A673 (cell line): ENCODE measurements around the gene METTL22. TPM values are rescaled to one million over a fixed set of nuclear protein-coding genes. Genes with fewer than 3 reads are reported as not detected.

Experiments
- BruUV-seq: library from RNA; stranded (reverse); fragments of 400-500 nt; replicated peaks from 2 replicates; lab custom pipeline; 2021; lab: Mats Ljungman, UMichigan
- CTCF ChIA-PET: fragments of 300-600 bp; sonication (Branson Sonifier 250); formaldehyde crosslinking; loops from one replicate; lab custom pipeline; 2022; ENCODE audit warnings: antibody characterized with exemption; lab: Charles Lee
- POLR2A ChIA-PET: fragments of 300-600 bp; sonication (Branson Sonifier 250); formaldehyde crosslinking; loops from one replicate; lab custom pipeline; 2022; ENCODE audit warnings: antibody characterized with exemption; ENCODE audit not compliant: low non-redundant PET; lab: Charles Lee
- DNase-seq: peaks from one replicate; pipeline ENCODE4 v3.0.0-alpha.2; 2015; ENCODE audit warnings: low spot score
- H3K27ac ChIP-seq: fragments of 200-600 bp; sonication (generic); 2 replicates; pipeline ENCODE4 v1.5.1; 2016; ENCODE audit warnings: mixed run types, low read depth, mild to moderate bottlenecking, mixed read lengths, antibody characterized with exemption, low read length; ENCODE audit not compliant: poor library complexity, severe bottlenecking
- H3K27me3 ChIP-seq: fragments of 200-600 bp; sonication (generic); replicated peaks from 2 replicates; pipeline ENCODE4 v1.6.1; 2017; ENCODE audit warnings: mixed run types, low read depth, mild to moderate bottlenecking, mixed read lengths, antibody characterized with exemption, low read length; ENCODE audit not compliant: insufficient read depth, poor library complexity
- H3K36me3 ChIP-seq: fragments of 200-600 bp; sonication (generic); 2 replicates; pipeline ENCODE4 v1.6.1; 2016; ENCODE audit warnings: mixed run types, mild to moderate bottlenecking, mixed read lengths, antibody characterized with exemption, low read length; ENCODE audit not compliant: insufficient read depth, poor library complexity, severe bottlenecking
- H3K4me1 ChIP-seq: fragments of 200-600 bp; sonication (generic); 2 replicates; pipeline ENCODE4 v1.6.1; 2017; ENCODE audit warnings: mixed run types, mild to moderate bottlenecking, mixed read lengths, antibody characterized with exemption, low read length; ENCODE audit not compliant: insufficient read depth, poor library complexity, severe bottlenecking
- H3K4me3 ChIP-seq: fragments of 200-600 bp; sonication (generic); 2 replicates; pipeline ENCODE4 v1.5.1; 2016; ENCODE audit warnings: low read depth, mixed run types, mild to moderate bottlenecking, mixed read lengths, low read length; ENCODE audit not compliant: poor library complexity, severe bottlenecking
- H3K9me3 ChIP-seq: fragments of 200-600 bp; sonication (generic); 2 replicates; pipeline ENCODE4 v1.6.1; 2016; ENCODE audit warnings: mixed run types, low read depth, mild to moderate bottlenecking, mixed read lengths, antibody characterized with exemption, low read length; ENCODE audit not compliant: poor library complexity, severe bottlenecking
- CTCF ChIP-seq: fragments of 300-800, 200-600 bp; sonication (generic); conservative IDR thresholded peaks from 2 replicates; pipeline ENCODE4 v1.5.1; 2017; ENCODE audit warnings: low read depth, mild to moderate bottlenecking, antibody characterized with exemption, low read length, moderate library complexity, mixed read lengths
- EZH2 ChIP-seq: fragments of 200-600 bp; sonication (generic); IDR thresholded peaks from 2 replicates; pipeline ENCODE4 v1.6.1; 2017; ENCODE audit warnings: borderline replicate concordance, low read depth, mild to moderate bottlenecking, mixed read lengths, antibody characterized with exemption, low read length; ENCODE audit not compliant: poor library complexity, severe bottlenecking
- intact Hi-C: fragments of 100-400 bp; cut with micrococcal nuclease; formaldehyde crosslinking; loops from one replicate; pipeline ENCODE4 v1.10.0; 2022; ENCODE audit not compliant: unreplicated experiment
- total RNA-seq: library from RNA; stranded (reverse); gene quantifications from 2 replicates; pipeline ENCODE4 v1.2.3, GENCODE V29; 2021

Gene METTL22
- total RNA-seq, 1 experiment from 2014 or later, result 91.2 TPM

GRCh38 chr16:8607214-8607613, 14.3 kb upstream of the METTL22 start:
- Histone ChIP-seq H3K4me1 (no peaks in the 10 kb centered on the region), H3K36me3 (no peaks in the 10 kb centered on the region), H3K27me3 (no peaks in the 10 kb centered on the region), H3K4me3 (no peak overlapping the region), H3K27ac (no peak overlapping the region), H3K9me3 (no peaks in the 10 kb centered on the region)
- DNase-seq, result no peak
- intact Hi-C loops, result no loop called here
- no peak for TF ChIP-seq CTCF
- TF ChIP-seq EZH2, result no peak
- ChIA-PET CTCF (no interaction called here), POLR2A (no interaction called here)
- BruUV-seq, result no TSS peak

- ChIA-PET POLR2A (interaction anchor here (0.6 kb wide), 1 partner anchor 11 kb away, joined by 3 read pairs; no protein-coding TSS in a partner anchor), CTCF (no interaction called here)
- no peaks in the 10 kb centered on the region for H3K9me3 ChIP-seq
- intact Hi-C loops, result no loop called here
- no peak overlapping the region for H3K27ac ChIP-seq
- H3K36me3 ChIP-seq, result no peaks in the 10 kb centered on the region
- H3K4me1 ChIP-seq, result no peaks in the 10 kb centered on the region
- no peaks in the 10 kb centered on the region for H3K27me3 ChIP-seq
- TF ChIP-seq CTCF, result no peak
- TF ChIP-seq EZH2, result no peak
- DNase-seq, result no peak
- no peak overlapping the region for H3K4me3 ChIP-seq
- no TSS peak for BruUV-seq
Observed at GRCh38 chr16:8611122-8611521, 10.4 kb upstream of the METTL22 start.

GRCh38 chr16:8611886-8612600, 9.5 kb upstream of the METTL22 start:
- intact Hi-C loops, result no loop called here
- ChIA-PET POLR2A (no interaction called here), CTCF (no interaction called here)
- DNase-seq, result peak; percentile 50
- Histone ChIP-seq H3K36me3 (no peaks in the 10 kb centered on the region), H3K4me3 (no peak overlapping the region), H3K4me1 (no peaks in the 10 kb centered on the region), H3K27ac (no peak overlapping the region), H3K27me3 (no peaks in the 10 kb centered on the region), H3K9me3 (no peaks in the 10 kb centered on the region)
- TF ChIP-seq EZH2, result no peak
- TF ChIP-seq CTCF, result no peak
- no TSS peak for BruUV-seq
